ENCODE data around the gene AAK1. TPM values are rescaled to one million over a fixed set of nuclear protein-coding genes. Genes with fewer than 3 reads are reported as not detected.

AAK1 gene
- total RNA-seq, 1 experiment from 2014 or later = 6.8 TPM

- Histone ChIP-seq H4K20me1 (ENCODE audit: insufficient read depth, low read depth, low read length) (no peaks in the 10 kb centered on the region; the same call in 1 of the 2 replicates), H3K36me3 (ENCODE audit: insufficient read depth, low read length) (no peaks in the 10 kb centered on the region), H3K9me3 (ENCODE audit: low read length) (no peaks in the 10 kb centered on the region), H3K9ac (ENCODE audit: low read length) (no peak overlapping the region), H3K4me1 (ENCODE audit: low read length) (no peaks in the 10 kb centered on the region), H3K4me3 (ENCODE audit: low read length) (no peak overlapping the region), H2AFZ (ENCODE audit: low read length) (no peak overlapping the region), H3K9me2 (replicated peaks; ENCODE audit: insufficient read depth, low read length) (no peaks in the 10 kb centered on the region), H3K4me2 (ENCODE audit: low read depth, low read length, poor library complexity, severe bottlenecking) (no peak overlapping the region), H3K79me2 (ENCODE audit: low read length) (no peaks in the 10 kb centered on the region), H3K27me3 (ENCODE audit: low read length) (no peaks in the 10 kb centered on the region), H3K27ac (ENCODE audit: low read length) (no peak overlapping the region)
- no peak for DNase-seq
These were observed 55.1 kb downstream of the AAK1 start for GRCh38 chr2:69588403-69588802.

DNA sequence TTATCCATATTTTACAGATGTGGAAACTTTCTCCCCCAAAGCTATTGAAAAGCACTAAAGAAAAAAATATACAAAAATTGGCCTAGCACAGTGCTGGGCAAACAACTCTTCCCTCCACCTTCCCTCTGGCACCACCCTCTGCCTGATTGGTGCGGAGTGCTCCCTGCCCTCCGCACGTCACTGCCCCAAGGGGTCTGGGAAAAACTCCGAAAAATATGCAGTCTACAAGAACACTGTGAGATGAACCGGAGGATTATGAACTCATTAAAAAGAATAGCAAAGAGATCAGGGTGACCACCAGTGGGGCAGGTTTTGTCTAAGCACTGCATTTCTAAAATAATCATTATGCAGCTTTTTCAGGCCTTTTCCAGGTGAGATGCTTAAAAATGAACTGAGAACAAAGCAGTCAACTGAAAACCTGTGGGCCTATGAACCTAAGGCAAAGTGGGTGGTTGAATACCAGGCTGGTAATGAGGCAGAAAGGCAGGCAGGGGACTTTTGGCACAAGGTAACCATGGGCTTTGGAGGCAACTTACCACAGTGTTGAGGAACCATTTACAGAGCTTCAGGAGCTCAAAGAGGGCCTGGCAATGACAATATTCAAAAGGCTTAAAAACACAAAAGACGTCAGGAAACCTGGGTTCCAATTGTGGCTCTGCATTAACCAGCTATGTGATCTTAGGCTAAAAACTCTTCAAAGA is 57.5 kb downstream of the AAK1 start:
- Histone ChIP-seq H3K9me3 (ENCODE audit: low read length) (no peaks in the 10 kb centered on the region), H3K27ac (ENCODE audit: low read length) (no peak overlapping the region), H3K79me2 (ENCODE audit: low read length) (no peaks in the 10 kb centered on the region), H3K9me2 (replicated peaks; ENCODE audit: insufficient read depth, low read length) (no peaks in the 10 kb centered on the region), H3K9ac (ENCODE audit: low read length) (no peak overlapping the region), H3K4me3 (ENCODE audit: low read length) (no peak overlapping the region), H3K36me3 (ENCODE audit: insufficient read depth, low read length) (no peaks in the 10 kb centered on the region), H2AFZ (ENCODE audit: low read length) (no peak overlapping the region), H4K20me1 (ENCODE audit: insufficient read depth, low read depth, low read length) (no peaks in the 10 kb centered on the region; the same call in 1 of the 2 replicates), H3K4me1 (ENCODE audit: low read length) (no peaks in the 10 kb centered on the region), H3K27me3 (ENCODE audit: low read length) (no peaks in the 10 kb centered on the region), H3K4me2 (ENCODE audit: low read depth, low read length, poor library complexity, severe bottlenecking) (no peak overlapping the region)
- no peak for DNase-seq

- Histone ChIP-seq H3K27ac (ENCODE audit: low read length) (no peak overlapping the region), H3K9ac (ENCODE audit: low read length) (no peak overlapping the region), H3K9me2 (replicated peaks; ENCODE audit: insufficient read depth, low read length) (no peaks in the 10 kb centered on the region), H3K9me3 (ENCODE audit: low read length) (no peaks in the 10 kb centered on the region), H3K4me2 (ENCODE audit: low read depth, low read length, poor library complexity, severe bottlenecking) (no peak overlapping the region), H3K27me3 (ENCODE audit: low read length) (no peaks in the 10 kb centered on the region), H3K79me2 (ENCODE audit: low read length) (no peaks in the 10 kb centered on the region), H4K20me1 (ENCODE audit: insufficient read depth, low read depth, low read length) (peaks cover 3% of the 10 kb centered on the region; the same call in 1 of the 2 replicates), H3K4me3 (ENCODE audit: low read length) (no peak overlapping the region), H2AFZ (ENCODE audit: low read length) (no peak overlapping the region), H3K4me1 (ENCODE audit: low read length) (no peaks in the 10 kb centered on the region), H3K36me3 (ENCODE audit: insufficient read depth, low read length) (no peaks in the 10 kb centered on the region)
- DNase-seq = no peak
These were observed 59.2 kb downstream of the AAK1 start for GRCh38 chr2:69584127-69584889.

DNA sequence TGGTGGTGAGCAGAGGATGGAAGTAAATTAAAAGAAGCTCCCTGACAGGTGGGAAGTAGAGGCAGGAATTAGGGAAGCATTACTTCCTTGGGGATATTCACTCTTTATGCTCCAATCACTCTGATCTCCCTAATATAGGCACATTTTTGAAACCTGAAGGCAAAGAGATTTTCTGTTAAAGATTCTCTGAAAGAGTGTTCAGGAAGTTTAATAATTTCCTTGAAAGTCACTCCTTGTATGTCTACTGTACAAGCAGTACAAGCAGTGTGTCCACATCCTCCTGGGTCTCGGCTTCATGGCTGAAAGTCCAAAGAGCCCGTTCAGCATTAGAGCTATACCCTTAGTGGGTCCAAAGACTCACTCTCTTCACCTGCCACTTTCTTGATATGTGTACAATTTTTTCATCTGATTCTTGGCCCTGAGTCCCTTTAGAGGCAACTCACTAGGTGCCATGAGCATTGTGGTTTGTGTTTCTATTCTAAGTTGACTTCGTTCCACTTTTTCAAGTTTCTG is 60.2 kb downstream of the AAK1 start:
- no peaks in the 10 kb centered on the region for H3K9me3 ChIP-seq (ENCODE audit: low read length)
- peaks cover 3% of the 10 kb centered on the region; the same call in 1 of the 2 replicates for H4K20me1 ChIP-seq (ENCODE audit: insufficient read depth, low read depth, low read length)
- H3K4me3 ChIP-seq (ENCODE audit: low read length) = no peak overlapping the region
- H3K4me1 ChIP-seq (ENCODE audit: low read length) = no peaks in the 10 kb centered on the region
- no peaks in the 10 kb centered on the region for H3K9me2 ChIP-seq (replicated peaks; ENCODE audit: insufficient read depth, low read length)
- DNase-seq = no peak
- H2AFZ ChIP-seq (ENCODE audit: low read length) = no peak overlapping the region
- H3K27ac ChIP-seq (ENCODE audit: low read length) = no peak overlapping the region
- H3K27me3 ChIP-seq (ENCODE audit: low read length) = no peaks in the 10 kb centered on the region
- no peaks in the 10 kb centered on the region for H3K36me3 ChIP-seq (ENCODE audit: insufficient read depth, low read length)
- no peaks in the 10 kb centered on the region for H3K79me2 ChIP-seq (ENCODE audit: low read length)
- no peak overlapping the region for H3K9ac ChIP-seq (ENCODE audit: low read length)
- H3K4me2 ChIP-seq (ENCODE audit: low read depth, low read length, poor library complexity, severe bottlenecking) = no peak overlapping the region

DNA sequence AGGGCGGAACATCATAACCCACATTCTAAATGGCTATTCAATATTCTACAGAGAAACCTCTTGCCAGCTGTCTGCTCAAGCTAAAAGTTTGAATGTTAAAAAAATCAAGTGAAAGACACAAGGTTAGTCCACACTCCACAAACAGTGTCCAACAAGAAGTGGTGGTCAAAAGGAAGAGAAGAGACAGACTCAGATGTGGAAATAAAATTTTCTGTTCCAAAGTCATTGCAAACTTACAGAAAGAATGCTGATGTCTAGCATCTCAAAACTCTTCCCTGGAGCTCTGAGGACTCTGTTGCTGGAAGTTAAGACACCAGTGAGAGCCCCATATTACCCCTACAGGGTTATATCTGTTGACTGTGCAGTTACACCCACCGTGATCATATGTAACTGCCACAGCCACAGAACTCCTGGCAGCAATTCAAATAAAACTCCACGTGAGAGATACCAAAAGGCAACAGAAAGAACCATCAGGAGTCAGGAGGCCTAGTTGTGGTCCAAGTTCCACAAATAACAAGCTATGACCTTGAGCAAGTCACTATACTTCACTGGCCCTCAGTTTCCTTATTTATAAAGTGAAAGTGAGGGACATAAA is 60.9 kb downstream of the AAK1 start:
- H3K27ac ChIP-seq (ENCODE audit: low read length) = no peak overlapping the region
- H3K36me3 ChIP-seq (ENCODE audit: insufficient read depth, low read length) = no peaks in the 10 kb centered on the region
- no peaks in the 10 kb centered on the region for H3K4me1 ChIP-seq (ENCODE audit: low read length)
- H3K9me3 ChIP-seq (ENCODE audit: low read length) = no peaks in the 10 kb centered on the region
- no peak for DNase-seq
- H3K9ac ChIP-seq (ENCODE audit: low read length) = no peak overlapping the region
- no peaks in the 10 kb centered on the region for H3K79me2 ChIP-seq (ENCODE audit: low read length)
- H2AFZ ChIP-seq (ENCODE audit: low read length) = no peak overlapping the region
- no peaks in the 10 kb centered on the region for H3K9me2 ChIP-seq (replicated peaks; ENCODE audit: insufficient read depth, low read length)
- H3K4me2 ChIP-seq (ENCODE audit: low read depth, low read length, poor library complexity, severe bottlenecking) = no peak overlapping the region
- no peak overlapping the region for H3K4me3 ChIP-seq (ENCODE audit: low read length)
- H3K27me3 ChIP-seq (ENCODE audit: low read length) = no peaks in the 10 kb centered on the region
- peaks cover 3% of the 10 kb centered on the region; the same call in 1 of the 2 replicates for H4K20me1 ChIP-seq (ENCODE audit: insufficient read depth, low read depth, low read length)

GRCh38 chr2:69581774-69582581 is 61.6 kb downstream of the AAK1 start:
- peaks cover 3% of the 10 kb centered on the region; the same call in 1 of the 2 replicates for H4K20me1 ChIP-seq (ENCODE audit: insufficient read depth, low read depth, low read length)
- no peaks in the 10 kb centered on the region for H3K27me3 ChIP-seq (ENCODE audit: low read length)
- H3K4me3 ChIP-seq (ENCODE audit: low read length) = no peak overlapping the region
- H3K36me3 ChIP-seq (ENCODE audit: insufficient read depth, low read length) = no peaks in the 10 kb centered on the region
- no peak for DNase-seq
- no peaks in the 10 kb centered on the region for H3K9me2 ChIP-seq (replicated peaks; ENCODE audit: insufficient read depth, low read length)
- no peaks in the 10 kb centered on the region for H3K4me1 ChIP-seq (ENCODE audit: low read length)
- H3K4me2 ChIP-seq (ENCODE audit: low read depth, low read length, poor library complexity, severe bottlenecking) = no peak overlapping the region
- H3K79me2 ChIP-seq (ENCODE audit: low read length) = no peaks in the 10 kb centered on the region
- H3K9me3 ChIP-seq (ENCODE audit: low read length) = no peaks in the 10 kb centered on the region
- H2AFZ ChIP-seq (ENCODE audit: low read length) = no peak overlapping the region
- no peak overlapping the region for H3K27ac ChIP-seq (ENCODE audit: low read length)
- no peak overlapping the region for H3K9ac ChIP-seq (ENCODE audit: low read length)

DNA sequence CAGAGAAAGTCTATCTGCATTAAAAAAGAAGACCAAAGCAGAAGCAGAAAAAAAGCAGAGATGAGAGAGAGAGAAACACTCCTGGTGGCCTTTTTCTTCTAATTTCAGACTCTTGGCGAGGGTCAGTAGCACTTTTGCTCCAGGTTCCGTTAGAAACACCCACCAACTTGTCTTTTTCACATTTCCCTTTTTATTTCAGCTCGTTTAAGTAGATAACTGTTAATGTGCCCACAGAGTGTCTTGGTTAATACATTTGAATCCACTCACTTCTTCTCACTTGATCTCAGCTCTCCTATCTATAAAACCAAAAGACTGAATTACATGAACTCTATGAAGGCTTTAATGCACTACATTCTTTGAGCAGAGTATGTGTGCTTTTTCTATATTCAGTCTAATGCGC is 63.1 kb downstream of the AAK1 start:
- H2AFZ ChIP-seq (ENCODE audit: low read length) = no peak overlapping the region
- H3K36me3 ChIP-seq (ENCODE audit: insufficient read depth, low read length) = no peaks in the 10 kb centered on the region
- H3K4me3 ChIP-seq (ENCODE audit: low read length) = no peak overlapping the region
- no peaks in the 10 kb centered on the region for H3K27me3 ChIP-seq (ENCODE audit: low read length)
- no peak overlapping the region for H3K4me2 ChIP-seq (ENCODE audit: low read depth, low read length, poor library complexity, severe bottlenecking)
- H3K27ac ChIP-seq (ENCODE audit: low read length) = no peak overlapping the region
- H3K9me2 ChIP-seq (replicated peaks; ENCODE audit: insufficient read depth, low read length) = no peaks in the 10 kb centered on the region
- H3K9me3 ChIP-seq (ENCODE audit: low read length) = no peaks in the 10 kb centered on the region
- H4K20me1 ChIP-seq (ENCODE audit: insufficient read depth, low read depth, low read length) = peaks cover 3% of the 10 kb centered on the region; the same call in 1 of the 2 replicates
- no peaks in the 10 kb centered on the region for H3K4me1 ChIP-seq (ENCODE audit: low read length)
- no peak for DNase-seq
- H3K9ac ChIP-seq (ENCODE audit: low read length) = no peak overlapping the region
- H3K79me2 ChIP-seq (ENCODE audit: low read length) = no peaks in the 10 kb centered on the region

Measured in Karpas-422 (cell line).